GM12878 (cell line): ENCODE results near the gene ZSCAN5C. TPM values are rescaled to one million over a fixed set of nuclear protein-coding genes. Genes with fewer than 3 reads are reported as not detected.
"Not testable (repeated sequence)": the region's sequence is repeated elsewhere in the genome, so short reads cannot be mapped to it uniquely, and the experiment has no call there.

Experiments
- ATAC-seq: fragments of 200-7000 bp; cut with Tn5 transposase; 3 replicates; pipeline ENCODE4 v1.9.1; 2020; ENCODE audit warnings: mild to moderate bottlenecking, moderate library complexity
- BruUV-seq: library from RNA; stranded (reverse); fragments of 400-500 nt; replicated peaks from 2 replicates; lab custom pipeline; 2021; lab: Mats Ljungman, UMichigan
- CTCF ChIA-PET: fragments of 300-600 bp; sonication (Branson Sonifier 250); formaldehyde crosslinking; extraction: SDS; loops from one replicate; lab custom pipeline; 2021; ENCODE audit warnings: inconsistent platforms; lab: Yijun Ruan, JAX
- POLR2A ChIA-PET: fragments of 350-600 bp; formaldehyde crosslinking; extraction: SDS; loops from one replicate; lab custom pipeline; 2021; ENCODE audit warnings: inconsistent platforms; lab: Charles Lee
- RAD21 ChIA-PET: fragments of 300-600 bp; sonication (Branson Sonifier 250); formaldehyde crosslinking; loops from one replicate; lab custom pipeline; 2023; ENCODE audit warnings: antibody characterized with exemption; ENCODE audit not compliant: unreplicated experiment; lab: Charles Lee
- SMC1A ChIA-PET: fragments of 300-600 bp; sonication (Branson Sonifier 250); formaldehyde crosslinking; loops from one replicate; lab custom pipeline; 2023; ENCODE audit not compliant: unreplicated experiment, uncharacterized antibody; lab: Charles Lee
- DNase-seq: peaks from one replicate; pipeline ENCODE4 v3.0.0-alpha.2; 2011; ENCODE audit warnings: low read depth, low spot score
- FAIRE-seq: peaks from 3 replicates; lab custom pipeline; 2011; peaks lifted over from hg19 to GRCh38; lab: Jason Lieb, UNC
- H2AFZ ChIP-seq: 2 replicates; pipeline ENCODE4 v1.6.0; 2011; ENCODE audit warnings: low read depth, low read length, control low read depth; ENCODE audit not compliant: control insufficient read depth
- H3K27ac ChIP-seq: 2 replicates; pipeline ENCODE4 v1.5.1; 2011; ENCODE audit warnings: control low read depth; ENCODE audit not compliant: control insufficient read depth, insufficient read depth
- H3K27me3 ChIP-seq, 2 experiments: replicated peaks in 1 of 2; 2 replicates each; pipeline versions ENCODE4 v1.6.0 to v1.6.1; 2011; ENCODE audit warnings: low read length in 1 of 2; ENCODE audit not compliant: control insufficient read depth in 2 of 2, insufficient read depth in 2 of 2
- H3K36me3 ChIP-seq, 2 experiments: 2 replicates each; pipeline ENCODE4 v1.5.1; 2011; ENCODE audit warnings: low read length in 1 of 2; ENCODE audit not compliant: control insufficient read depth in 2 of 2, insufficient read depth in 2 of 2
- H3K4me1 ChIP-seq: 2 replicates; pipeline ENCODE4 v1.6.1; 2011; ENCODE audit warnings: mild to moderate bottlenecking, low read length, moderate library complexity, mixed read lengths; ENCODE audit not compliant: control insufficient read depth, insufficient read depth
- H3K4me2 ChIP-seq: 2 replicates; pipeline ENCODE4 v1.6.0; 2011; ENCODE audit warnings: control low read depth; ENCODE audit not compliant: control insufficient read depth, insufficient read depth
- H3K4me3 ChIP-seq: fragments of 200-600 bp; sonication (generic); 2 replicates; pipeline ENCODE4 v1.5.1; 2016
- H3K79me2 ChIP-seq: 2 replicates; pipeline ENCODE4 v1.6.0; 2011; ENCODE audit warnings: low read length; ENCODE audit not compliant: control insufficient read depth, insufficient read depth
- H3K9ac ChIP-seq: 2 replicates; pipeline ENCODE4 v1.8.0; 2011; ENCODE audit warnings: low read length, control low read depth, mixed read lengths; ENCODE audit not compliant: control insufficient read depth, insufficient read depth
- H3K9me3 ChIP-seq: replicated peaks from 3 replicates; pipeline ENCODE4 v1.5.1; 2011; ENCODE audit warnings: mild to moderate bottlenecking, low read length; ENCODE audit not compliant: control insufficient read depth, insufficient read depth
- H4K20me1 ChIP-seq: 2 replicates; pipeline ENCODE4 v1.6.0; 2011; ENCODE audit not compliant: control insufficient read depth, insufficient read depth
- E4F1 ChIP-seq: fragments of 450-650 bp; IDR thresholded peaks from 2 replicates; pipeline ENCODE4 v1.6.1; 2018; ENCODE audit warnings: borderline replicate concordance, mild to moderate bottlenecking; ENCODE audit not compliant: partially characterized antibody
- STAT3 ChIP-seq: IDR thresholded peaks from 2 replicates; pipeline ENCODE4 v1.6.1; 2011; ENCODE audit warnings: low read depth, low read length, improper control_type of control experiment
- WGBS: methylation state at CpG from one replicate; pipeline ENCODE4 v1.1.6; 2016; ENCODE audit warnings: low lambda C conversion rate; ENCODE audit not compliant: insufficient replicate concordance, insufficient coverage; ENCODE audit errors: missing lambda C conversion rate; 5-methylcytosine and 5-hydroxymethylcytosine counted together
- in situ Hi-C: fragments of 300-500 bp; cut with MboI; formaldehyde crosslinking; loops from 9 replicates; pipeline ENCODE4 v1.14.3; 2018; ENCODE audit warnings: mixed read lengths
- intact Hi-C: fragments of 100-400 bp; cut with micrococcal nuclease; formaldehyde crosslinking; loops from one replicate; pipeline ENCODE4 v1.14.2; 2022; ENCODE audit not compliant: unreplicated experiment
- polyA plus RNA-seq, 11 experiments: library from polyadenylated mRNA; depleted of rRNA in 4 of 11; unstranded in 6 of 11; stranded (reverse) in 5 of 11; fragments of >200 nt; fragmentation: Nextera tagmentation in 4 of 11; fragmentation: Illumina TruSeq in 1 of 11; extraction: Ambion mirVana in 4 of 11; extraction: Trizol in 1 of 11; gene quantifications; 1 replicate in 1 of 11; 2 replicates in 10 of 11; pipeline versions ENCODE4 v1.2.1 to v1.2.3, GENCODE V29; 2011 to 2016; ENCODE audit warnings: inconsistent platforms in 2 of 11, missing spikeins in 2 of 11, low read depth in 1 of 11
- total RNA-seq, 4 experiments: library from RNA; depleted of rRNA in 3 of 4; stranded (reverse); fragments of >200 nt in 3 of 4; fragmentation: Illumina TruSeq in 1 of 4; extraction: Trizol in 1 of 4; gene quantifications; 2 replicates each; pipeline versions ENCODE4 v1.2.1 to v1.2.3, GENCODE V29; 2013 to 2021

The ZSCAN5C gene
- total and polyA plus RNA-seq, 10 of the 15 experiments (the other 5 are each of a cell fraction or from before 2014, with no cell fraction given), result not detected

GRCh38 chr19:56193981-56194640 lies 8.0 kb upstream of the ZSCAN5C start:
- Histone ChIP-seq H3K27ac (no peak overlapping the region), H3K4me3 (no peak overlapping the region), H4K20me1 (no peaks in the 10 kb centered on the region), H3K79me2 (no peaks in the 10 kb centered on the region), H3K4me2 (no peak overlapping the region), H2AFZ (no peak overlapping the region), H3K4me1 (no peaks in the 10 kb centered on the region), H3K36me3 (no peaks in the 10 kb centered on the region), H3K9me3 (no peaks in the 10 kb centered on the region), H3K27me3 (no peaks in the 10 kb centered on the region), H3K9ac (no peak overlapping the region)
- intact Hi-C loops, result no loop called here
- ChIA-PET RAD21 (no interaction called here), POLR2A (no interaction called here), SMC1A (no interaction called here), CTCF (interaction anchor here (1.6 kb wide), 1 partner anchor 139 kb away, joined by 4 read pairs; no protein-coding TSS in a partner anchor)
- ATAC-seq (no peak), FAIRE-seq (no peak), DNase-seq (no peak)
- in situ Hi-C loops, result no loop called here
- no TSS peak for BruUV-seq
- WGBS, result 41% methylated on average over 11 of the region's 12 CpGs
- no peak for TF ChIP-seq E4F1
- no peak for TF ChIP-seq STAT3

GRCh38 chr19:56197646-56198045 lies 4.4 kb upstream of the ZSCAN5C start, which contains the start of gene ZSCAN5B:
TSS of gene ZSCAN5B (minus strand) at chr19:56197783. CDS start at chr19:56193052, 4,731 bp downstream.
- FAIRE-seq, H3K9ac ChIP-seq, H3K4me3 ChIP-seq, H3K9me3 ChIP-seq, POLR2A ChIA-PET, DNase-seq, H3K4me1 ChIP-seq, BruUV-seq, in situ Hi-C loops, H3K4me2 ChIP-seq, SMC1A ChIA-PET, H2AFZ ChIP-seq, ATAC-seq, RAD21 ChIA-PET, intact Hi-C loops, CTCF ChIA-PET, H4K20me1 ChIP-seq, H3K27ac ChIP-seq, H3K27me3 ChIP-seq, H3K36me3 ChIP-seq, H3K79me2 ChIP-seq: not testable (repeated sequence)
- 74% methylated on average over 23 of the region's 23 CpGs for WGBS
